CD1c-positive myeloid dendritic cell (primary cell): ENCODE results near the gene STK11IP.

Experiments
- DNase-seq: peaks from one replicate; pipeline ENCODE4 v3.0.0-alpha.2; 2016; ENCODE audit errors: extremely low spot score

The STK11IP gene

DNA sequence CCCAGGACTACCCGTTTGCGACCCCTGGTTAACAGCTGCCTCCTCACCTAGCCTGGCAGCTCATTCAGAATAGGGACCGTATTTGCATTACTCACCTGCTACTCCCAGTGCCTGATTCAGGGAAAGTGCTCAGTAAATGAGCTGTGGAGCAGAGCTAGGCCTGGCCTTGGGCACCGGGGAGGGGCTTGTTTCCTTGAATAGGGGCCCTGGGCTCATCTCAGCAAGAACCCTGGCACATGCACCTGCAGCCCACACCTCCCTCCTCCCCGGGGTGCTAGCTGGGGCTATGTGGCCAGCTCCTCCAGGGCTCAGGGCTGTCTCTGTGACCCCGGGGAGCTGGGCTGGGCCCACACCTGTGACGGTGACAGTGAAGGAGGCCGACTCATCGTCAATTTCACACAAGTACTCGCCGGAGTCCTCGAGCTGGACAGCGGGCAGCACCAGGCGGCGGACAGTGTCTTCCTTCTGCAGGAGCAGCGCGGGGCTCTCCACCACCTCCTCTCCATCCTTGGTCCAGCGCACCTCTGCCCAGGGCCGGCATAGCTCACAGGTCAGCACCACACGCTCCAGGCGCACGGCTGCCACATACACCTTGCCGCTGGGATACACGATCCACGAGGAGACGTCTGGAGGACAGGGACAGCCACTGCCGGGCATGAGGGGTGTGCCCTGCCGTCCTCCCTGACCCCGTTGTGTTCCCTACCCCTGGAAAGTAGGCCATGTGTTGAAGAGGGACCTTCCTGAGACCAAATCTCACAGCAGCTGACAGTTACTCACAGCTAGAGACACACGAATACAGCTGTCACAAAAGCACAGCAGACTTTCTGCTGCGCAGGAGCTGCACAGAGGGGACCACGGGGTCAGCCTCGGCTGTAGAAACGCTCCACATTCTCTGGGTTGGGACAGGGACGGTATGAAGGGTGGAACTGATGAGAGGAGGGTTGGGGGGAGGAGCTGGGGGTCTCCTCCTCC, 35.3 kb upstream of the STK11IP start:
- no peak for DNase-seq

DNA sequence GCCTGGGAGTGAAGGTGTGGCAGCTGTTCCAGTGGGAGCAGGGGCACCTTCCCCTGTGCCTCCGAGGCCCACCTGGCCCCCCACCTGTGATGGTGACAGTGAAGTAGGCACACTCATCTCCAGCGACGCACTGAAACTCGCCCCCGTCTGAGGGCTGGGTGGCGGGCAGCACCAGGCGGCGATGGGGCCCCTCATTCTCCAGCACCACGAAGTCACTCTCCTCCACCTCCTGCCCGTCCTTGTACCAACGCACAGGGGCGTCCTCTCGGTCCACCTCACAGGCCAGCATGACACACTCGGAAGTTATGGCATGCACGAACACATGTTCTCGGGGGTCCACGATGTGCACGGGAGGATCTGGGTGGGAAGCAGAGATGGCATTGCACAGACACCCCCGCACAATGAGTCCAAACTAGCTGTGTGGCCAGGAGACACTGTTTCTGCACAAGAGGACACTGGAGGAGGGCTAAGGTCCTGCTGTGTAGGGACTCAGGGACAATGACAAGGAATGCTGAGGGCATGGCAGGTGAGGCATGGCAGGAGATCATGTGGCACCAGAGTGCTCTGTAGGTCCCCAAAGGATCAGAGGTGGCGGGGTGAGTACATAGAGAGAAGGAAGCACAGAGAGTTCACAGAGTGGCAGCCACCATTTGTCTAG, 34.3 kb upstream of the STK11IP start:
- DNase-seq, result no peak

DNA sequence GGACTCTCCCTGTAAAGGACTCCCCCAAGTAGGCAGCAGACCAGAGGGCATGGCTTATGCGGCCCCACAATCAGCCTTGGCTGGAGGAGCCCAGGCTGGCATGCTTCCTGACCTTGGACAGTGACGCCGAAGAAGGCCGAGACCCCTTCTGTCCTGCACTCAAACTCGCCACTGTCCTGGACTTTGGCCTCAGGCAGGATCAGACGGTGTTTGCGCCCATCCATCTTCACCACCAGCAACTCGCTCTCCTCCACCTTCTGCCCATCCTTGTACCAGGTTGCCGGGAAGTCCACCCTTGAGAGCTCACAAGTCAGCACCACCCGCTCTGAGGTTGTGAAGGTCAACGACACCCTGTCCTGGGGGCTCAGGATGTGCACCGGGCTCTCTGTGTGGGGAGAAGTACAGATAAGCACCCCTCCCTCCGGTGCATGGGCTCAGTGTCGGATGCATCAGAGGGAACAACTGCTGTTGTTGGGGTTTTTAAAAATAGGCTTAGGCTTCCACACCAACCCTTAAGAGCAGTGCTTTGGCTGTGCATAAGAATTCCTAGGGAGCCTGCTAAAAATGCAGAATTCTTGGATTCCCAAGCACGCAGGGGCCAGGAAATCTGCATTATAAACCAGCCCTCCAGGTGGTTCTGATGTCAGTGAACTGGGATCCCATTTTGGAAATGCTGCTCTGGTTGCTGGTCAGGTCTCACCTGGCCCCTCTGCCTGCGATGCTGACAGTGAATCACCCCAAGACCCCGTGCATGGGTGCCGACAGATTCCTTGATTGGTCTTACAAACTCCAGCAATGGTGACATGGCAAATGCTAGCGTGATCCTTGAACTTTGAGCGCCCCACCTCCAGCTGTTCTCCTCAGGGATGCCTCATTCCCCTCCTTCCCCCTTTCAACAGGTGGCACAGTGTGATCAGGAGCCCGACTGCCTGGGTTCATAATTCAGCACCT, 32.3 kb upstream of the STK11IP start:
- DNase-seq, result no peak

DNA sequence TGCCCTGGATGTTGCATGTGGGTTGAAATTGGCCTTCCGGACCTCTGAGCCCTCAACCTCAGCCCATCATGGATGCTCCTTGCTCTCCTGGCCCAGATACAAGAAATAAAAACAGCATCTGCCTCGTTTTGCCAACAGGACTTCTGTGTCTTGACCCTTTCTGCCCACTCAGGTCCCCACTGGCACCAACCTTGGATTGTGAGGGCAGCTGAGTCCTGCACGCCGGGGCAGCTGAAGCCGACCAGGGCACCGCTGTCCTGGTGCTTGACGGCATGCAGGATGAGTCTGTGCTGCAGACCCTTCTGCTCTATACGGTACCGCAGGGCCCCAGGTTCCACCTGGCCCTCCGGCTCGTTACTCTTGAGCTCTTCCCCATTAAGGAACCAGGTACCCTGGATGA, 31.0 kb upstream of the STK11IP start:
- DNase-seq, result no peak

DNA sequence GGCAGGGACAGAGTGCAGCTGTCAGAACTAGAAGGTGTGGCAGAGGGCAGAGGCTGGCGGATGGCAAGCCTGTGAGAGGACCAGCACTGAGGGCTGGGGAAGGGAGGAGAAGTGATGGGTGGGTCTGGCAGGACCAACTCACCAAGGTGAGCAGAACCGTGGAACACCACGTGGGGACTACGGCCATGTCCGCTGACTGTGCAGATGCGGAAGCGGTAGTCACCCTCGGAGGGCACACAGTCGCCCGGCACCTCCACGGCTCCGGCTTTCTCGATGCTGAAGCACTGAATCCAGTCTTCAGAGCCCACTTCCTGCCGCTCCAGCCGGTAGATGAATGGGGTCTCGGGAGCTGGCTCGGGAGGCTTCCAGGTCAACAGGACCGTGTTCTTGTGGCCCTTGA, 30.5 kb upstream of the STK11IP start:
- no peak for DNase-seq

DNA sequence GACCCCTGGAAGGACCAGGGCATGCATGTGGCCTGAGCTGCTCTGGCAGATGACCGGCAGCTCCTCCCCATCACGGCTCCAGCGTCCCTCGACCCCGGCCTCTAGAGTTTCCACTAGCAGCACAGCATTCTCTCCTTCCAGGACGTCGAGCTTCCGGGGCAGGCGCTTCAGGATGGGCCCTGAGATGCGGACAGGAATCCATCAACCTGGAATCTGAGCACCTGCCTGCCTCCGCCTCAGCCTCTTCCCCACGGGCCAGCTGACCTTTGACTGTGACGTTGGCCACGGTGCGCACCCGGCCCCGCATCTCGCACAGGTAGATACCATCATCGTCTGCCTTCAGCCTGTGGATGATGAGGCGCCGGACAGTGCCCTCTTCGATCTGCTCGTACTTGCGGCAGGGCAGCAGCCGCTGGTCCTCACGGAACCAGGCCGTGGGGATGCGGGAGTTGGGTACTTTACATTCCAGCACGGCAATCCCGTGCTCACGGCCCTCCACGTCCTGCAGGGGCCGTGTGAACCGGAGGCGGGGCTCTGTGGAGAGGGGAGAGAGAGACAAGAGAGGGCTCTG, 29.8 kb upstream of the STK11IP start:
- DNase-seq, result no peak

DNA sequence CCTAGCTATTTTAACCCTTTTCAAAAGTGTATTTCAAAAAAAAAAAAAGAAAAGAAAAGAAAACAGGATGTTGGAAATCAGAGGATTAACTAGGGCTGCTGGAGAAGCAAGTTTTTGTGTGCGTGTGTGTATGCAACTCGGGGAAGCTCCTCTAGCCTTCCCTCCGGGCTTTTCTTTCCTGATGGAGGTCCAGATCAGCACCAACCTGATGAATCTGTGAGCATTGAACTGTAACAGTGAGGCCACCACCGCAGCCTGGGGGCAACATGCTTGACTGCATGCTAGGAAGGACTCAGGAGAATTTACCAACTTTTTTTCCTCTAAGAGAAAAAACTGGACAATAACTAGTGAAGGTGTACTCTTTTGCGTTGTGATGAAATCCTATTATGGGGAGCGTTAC, 28.6 kb upstream of the STK11IP start:
- no peak for DNase-seq

DNA sequence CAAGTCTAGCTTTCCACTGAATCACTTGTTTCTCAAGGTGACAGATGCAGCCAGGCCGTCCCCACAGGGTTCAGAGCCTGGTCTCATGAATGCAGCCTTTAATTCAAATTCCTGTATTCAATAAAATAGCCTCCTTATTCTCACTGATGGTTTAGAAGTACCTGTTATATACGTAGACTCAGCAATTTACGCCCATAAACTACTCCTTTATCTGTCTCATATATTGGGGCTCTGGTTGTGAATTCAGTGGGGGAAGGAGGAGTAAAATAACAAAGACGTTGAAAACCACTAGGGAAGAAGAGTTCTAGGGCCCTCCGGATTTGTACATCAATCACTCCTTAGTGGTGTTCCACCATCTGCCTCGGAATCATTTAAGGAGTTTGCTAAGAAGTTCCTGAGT, 28.0 kb upstream of the STK11IP start:
- no peak for DNase-seq

DNA sequence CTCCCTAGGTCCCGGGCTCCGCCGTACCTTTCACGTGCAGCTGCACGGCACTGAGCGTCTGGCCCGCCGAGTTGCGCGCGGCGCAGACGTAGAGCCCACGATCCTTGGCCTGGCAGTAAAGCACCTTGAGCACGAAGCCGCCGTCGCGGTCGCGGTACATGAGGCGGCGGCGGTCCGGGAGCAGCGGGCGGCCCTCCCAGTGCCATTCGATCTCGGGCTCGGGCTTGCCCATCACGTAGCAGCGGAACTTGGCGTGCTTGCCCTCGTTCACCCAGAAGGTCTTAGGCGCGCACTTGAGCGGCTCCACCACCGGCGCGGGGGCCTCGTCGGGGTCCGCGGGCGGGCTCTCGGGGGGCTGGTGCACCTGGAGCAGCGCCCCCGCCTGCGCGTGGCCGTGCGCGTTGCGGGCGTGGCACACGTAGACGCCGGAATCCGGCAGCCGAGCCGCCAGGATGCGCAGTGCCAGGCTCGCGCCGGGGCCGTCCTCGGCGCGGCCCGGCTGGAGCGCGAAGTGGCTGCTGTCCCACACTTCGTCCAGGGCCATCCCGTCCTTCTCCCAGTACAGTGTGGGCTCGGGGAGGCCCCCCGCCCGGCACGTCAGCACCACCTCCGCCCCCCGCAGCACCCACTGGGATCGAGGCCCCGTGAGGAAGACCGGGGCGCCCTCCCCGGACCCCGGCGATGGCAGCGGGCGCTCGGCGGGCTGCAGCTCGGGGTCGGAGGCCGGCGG, 27.3 kb upstream of the STK11IP start:
- no peak for DNase-seq

DNA sequence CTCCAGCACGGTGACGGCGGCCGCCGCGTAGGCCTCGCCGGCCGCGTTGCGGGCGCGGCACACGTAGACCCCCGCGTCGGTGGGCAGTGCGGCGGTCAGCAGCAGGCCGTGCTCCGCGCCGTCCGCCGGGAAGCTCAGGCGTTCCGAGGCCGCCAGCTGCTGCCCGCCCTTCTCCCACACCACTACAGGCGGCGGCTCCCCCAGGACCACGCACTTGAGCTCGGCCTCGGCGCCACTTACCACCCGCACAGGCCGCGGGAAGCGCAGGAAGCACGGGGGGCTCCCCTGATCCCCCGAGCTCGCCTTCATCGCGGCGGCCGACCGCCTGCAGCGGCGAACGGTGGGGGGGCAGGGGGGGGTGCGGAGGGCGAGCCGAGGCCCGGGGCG, 26.7 kb upstream of the STK11IP start:
- DNase-seq, result no peak

DNA sequence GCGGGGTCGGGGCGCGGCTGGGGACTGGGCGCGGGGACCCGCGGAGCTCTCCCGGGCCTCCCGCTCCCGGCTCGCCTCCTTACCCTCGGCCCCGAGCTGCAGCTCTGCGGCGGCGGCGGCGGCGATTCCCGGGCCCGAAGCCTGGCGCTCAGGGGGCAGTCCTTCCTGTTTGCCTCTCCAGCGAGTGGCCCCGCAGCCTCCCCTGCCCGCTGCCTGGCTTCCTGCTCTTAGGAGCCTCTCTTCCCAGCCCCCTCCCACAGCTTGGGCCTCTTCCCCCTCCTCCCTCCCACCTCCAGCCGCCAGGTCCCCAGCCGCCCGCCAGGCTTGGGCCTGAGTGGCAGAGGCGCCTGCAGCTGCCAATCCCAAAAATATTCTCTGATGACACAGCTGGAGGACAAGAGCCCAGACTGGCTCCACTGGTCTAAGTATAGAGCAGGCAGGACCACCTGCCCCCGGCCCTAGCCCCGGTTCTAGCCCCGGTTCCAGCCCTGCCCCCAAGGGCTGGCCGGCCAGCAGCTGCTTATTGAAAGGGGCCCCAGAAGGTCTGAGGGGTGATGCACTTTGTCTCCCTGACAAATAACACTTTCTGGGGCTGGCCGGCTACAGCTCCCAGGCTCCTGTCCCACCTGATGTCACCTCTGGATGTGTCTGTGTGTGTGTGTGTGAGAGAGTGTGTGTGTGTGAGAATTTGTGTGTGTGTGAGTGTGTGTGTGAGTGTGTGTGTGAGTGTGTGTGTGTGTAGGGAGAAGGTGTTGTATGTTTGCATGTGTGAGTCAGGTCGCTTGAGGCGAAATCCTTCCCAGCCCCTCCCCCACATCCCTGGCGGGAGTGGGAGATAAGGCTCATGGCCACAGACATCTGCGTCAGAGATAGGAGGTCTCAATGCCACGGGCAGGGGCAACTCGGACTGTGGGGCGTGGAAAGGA, 26.1 kb upstream of the STK11IP start, which contains the start of gene OBSL1:
TSS of gene OBSL1 (minus strand) at position 229 of the 926 bp plus-strand sequence. CDS start 307 bp downstream, outside the sequence.
- peak; percentile 4 for DNase-seq

DNA sequence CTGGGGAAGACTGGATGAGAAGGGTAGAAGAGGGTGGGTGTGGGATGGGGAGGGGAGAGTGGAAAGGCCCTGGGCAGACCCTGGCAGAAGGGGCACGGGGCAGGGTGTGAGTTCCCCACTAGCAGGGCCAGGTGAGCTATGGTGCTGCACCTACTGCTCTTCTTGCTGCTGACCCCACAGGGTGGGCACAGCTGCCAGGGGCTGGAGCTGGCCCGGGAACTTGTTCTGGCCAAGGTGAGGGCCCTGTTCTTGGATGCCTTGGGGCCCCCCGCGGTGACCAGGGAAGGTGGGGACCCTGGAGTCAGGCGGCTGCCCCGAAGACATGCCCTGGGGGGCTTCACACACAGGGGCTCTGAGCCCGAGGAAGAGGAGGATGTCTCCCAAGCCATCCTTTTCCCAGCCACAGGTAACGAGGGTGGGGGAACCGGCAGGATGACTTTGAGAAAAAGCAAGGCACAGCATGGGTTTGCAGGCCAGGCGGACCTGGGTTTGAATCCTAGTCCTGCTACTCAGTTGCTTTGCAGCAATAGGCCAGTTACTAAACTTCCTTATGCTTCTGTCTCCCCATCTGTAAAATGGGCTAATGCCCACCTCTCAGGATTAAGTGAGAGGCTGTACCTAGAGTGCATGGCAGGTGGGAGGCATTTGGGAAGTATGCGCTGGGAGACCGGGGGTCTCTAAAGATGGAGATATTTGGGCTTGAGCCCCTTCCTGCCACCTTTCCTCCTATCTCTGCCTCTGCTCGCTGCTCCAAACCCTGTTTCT, 25.2 kb upstream of the STK11IP start, which contains the start of gene INHA:
TSS of gene INHA (plus strand) at position 74 of the 765 bp plus-strand sequence. CDS start at position 139, 65 bp downstream.
- no peak for DNase-seq

DNA sequence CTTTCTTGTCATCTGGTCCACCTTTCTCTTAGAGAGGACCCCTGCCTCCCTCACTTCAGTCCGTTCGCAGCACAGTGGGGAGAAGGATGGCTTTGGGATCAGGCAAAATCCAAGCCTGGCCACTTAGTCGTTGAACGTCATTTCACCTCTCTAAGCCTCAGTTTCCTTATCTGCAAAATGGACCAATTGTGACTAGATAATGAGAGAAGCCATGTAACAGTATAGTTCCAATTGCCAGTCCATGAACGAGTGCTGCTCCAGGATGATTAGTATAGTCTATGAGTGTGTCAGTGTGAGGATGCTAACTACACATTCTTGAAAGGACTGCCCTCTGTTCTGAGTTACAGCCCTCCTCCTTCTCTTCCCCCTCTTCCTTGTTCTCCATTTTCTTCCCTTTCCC, 24.5 kb upstream of the STK11IP start:
- no peak for DNase-seq

DNA sequence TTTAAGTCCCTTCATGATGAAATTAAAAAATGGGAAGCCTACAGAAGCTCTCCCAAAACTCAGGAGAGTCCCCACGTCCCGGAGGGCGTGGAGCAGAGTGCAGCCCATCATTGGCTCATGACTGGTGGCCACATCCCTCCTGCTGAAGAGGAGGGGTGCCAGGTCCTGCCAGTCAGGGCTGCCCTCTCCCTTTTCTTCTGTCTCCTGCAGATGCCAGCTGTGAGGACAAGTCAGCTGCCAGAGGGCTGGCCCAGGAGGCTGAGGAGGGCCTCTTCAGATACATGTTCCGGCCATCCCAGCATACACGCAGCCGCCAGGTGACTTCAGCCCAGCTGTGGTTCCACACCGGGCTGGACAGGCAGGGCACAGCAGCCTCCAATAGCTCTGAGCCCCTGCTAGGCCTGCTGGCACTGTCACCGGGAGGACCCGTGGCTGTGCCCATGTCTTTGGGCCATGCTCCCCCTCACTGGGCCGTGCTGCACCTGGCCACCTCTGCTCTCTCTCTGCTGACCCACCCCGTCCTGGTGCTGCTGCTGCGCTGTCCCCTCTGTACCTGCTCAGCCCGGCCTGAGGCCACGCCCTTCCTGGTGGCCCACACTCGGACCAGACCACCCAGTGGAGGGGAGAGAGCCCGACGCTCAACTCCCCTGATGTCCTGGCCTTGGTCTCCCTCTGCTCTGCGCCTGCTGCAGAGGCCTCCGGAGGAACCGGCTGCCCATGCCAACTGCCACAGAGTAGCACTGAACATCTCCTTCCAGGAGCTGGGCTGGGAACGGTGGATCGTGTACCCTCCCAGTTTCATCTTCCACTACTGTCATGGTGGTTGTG, 23.0 kb upstream of the STK11IP start:
- no peak for DNase-seq

DNA sequence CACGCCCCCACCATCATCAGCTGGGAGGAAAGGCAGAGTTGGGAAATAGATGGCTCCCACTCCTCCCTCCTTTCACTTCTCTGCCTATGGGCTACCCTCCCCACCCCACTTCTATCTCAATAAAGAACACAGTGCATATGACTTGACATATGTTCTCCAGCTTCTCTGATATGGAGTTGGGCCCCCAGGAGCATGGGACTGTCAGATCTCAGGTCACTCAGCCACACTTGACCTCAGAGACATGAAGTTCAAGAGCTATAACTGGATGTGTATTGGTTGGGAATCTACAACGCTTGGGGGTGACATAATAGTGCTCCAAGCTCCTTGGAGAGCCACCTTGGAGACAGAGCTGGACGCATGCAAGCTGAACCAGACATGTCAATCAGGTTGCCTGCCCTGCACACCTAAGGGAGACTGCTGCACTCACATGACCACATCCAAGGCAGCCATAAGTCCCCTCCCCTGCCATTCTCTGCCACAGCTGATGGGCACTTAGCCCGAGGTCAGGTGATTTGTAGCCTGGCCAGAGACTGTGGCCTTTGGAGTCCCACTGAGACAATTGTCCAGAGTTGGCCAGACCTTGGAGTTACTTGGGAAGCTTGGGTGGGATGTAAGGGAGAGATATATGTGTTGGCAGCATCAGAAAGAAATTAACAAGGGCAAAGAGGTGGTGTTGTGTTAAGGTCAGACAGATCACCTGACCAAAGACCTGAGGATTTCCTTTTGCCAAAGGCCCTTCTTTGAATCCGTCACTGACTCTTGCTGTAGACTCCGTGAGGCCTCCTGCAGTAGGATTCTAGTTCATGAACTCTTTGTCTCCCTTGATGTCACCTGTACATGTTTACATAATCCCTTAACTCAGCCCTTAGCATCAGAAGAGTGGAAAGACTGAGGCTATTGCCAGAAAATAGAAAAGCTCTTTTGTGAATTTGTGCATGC, 21.8 kb upstream of the STK11IP start:
- no peak for DNase-seq

DNA sequence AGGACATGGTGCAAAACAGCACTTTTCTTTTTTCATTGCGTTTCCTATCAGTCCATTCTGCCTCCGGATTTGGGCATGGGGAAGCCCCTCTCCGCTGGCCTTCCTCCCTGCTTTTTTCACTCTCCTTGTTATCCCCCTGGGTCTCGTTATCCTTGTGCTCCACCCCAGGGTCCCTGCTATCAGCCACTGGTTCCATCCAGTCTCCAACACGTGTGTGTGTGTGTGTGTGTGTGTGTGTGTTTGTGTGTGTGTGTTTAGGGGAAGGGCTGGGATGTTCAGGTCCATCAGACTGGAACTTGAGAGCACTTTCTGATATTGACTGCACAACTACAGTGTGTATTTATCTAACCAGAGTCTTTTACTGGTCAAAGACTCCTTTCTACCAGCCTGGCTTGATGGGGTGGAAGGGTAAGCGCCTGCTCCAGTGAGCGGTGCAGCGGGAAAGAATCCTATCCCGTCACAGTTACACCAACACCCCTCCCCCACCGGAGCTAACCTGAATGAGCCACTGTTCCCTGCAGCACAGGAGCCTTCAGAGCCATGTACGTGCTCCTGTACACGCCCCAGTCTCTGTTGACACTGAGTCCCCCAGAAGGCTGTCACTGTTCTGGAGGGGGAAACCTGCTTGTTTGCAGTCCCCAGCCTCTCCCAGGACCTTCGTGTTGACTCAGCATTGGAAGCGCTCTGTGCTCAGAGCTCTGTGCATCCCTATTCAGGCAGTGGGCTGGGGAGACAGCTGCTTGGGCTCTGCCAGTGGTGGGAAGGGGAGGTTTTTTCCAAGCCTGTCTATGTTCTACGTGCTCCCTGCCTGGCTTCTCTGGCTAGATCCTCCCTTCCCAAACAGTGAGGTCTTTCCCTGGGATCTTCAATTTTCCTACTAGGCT, 20.9 kb upstream of the STK11IP start:
- DNase-seq, result no peak
